Effector memory CD4-positive, alpha-beta T cell (primary cell): ENCODE data around the gene CIC.
A peak's percentile ranks its signal among the peaks of the same experiment; 100 is the strongest.

Experiments used
- DNase-seq, 3 donors: peaks; one replicate each; pipeline ENCODE4 v3.0.0-alpha.2; 2020
- H3K27ac ChIP-seq: 2 replicates; pipeline ENCODE4 v1.7.0; 2013; ENCODE audit warnings: mild to moderate bottlenecking, low read length, moderate library complexity; ENCODE audit not compliant: insufficient read depth, poor library complexity, severe bottlenecking
- H3K27me3 ChIP-seq: replicated peaks from 2 replicates; pipeline ENCODE4 v1.7.0; 2013; ENCODE audit warnings: mild to moderate bottlenecking, low read length; ENCODE audit not compliant: insufficient read depth, control insufficient read depth, poor library complexity, severe bottlenecking
- H3K36me3 ChIP-seq: 2 replicates; pipeline ENCODE4 v1.7.0; 2013; ENCODE audit warnings: mild to moderate bottlenecking, low read length, moderate library complexity; ENCODE audit not compliant: control insufficient read depth, insufficient read depth
- H3K4me1 ChIP-seq: 2 replicates; pipeline ENCODE4 v1.7.0; 2013; ENCODE audit warnings: low read length, mild to moderate bottlenecking; ENCODE audit not compliant: control insufficient read depth, insufficient read depth, poor library complexity, severe bottlenecking
- H3K4me3 ChIP-seq: 2 replicates; pipeline ENCODE4 v1.7.0; 2013; ENCODE audit warnings: low read length, low read depth, mild to moderate bottlenecking; ENCODE audit not compliant: insufficient read depth, poor library complexity, severe bottlenecking
- H3K9me3 ChIP-seq: 2 replicates; pipeline ENCODE4 v1.7.0; 2013; ENCODE audit warnings: mild to moderate bottlenecking, low read length, moderate library complexity; ENCODE audit not compliant: control insufficient read depth
- total RNA-seq, 3 donors: gene quantifications; one replicate each; lab custom pipeline; 2026; lab: John Stamatoyannopoulos, UW

Gene CIC
- total RNA-seq = 155 to 187 (median 157) reads per million in 3 donors

DNA sequence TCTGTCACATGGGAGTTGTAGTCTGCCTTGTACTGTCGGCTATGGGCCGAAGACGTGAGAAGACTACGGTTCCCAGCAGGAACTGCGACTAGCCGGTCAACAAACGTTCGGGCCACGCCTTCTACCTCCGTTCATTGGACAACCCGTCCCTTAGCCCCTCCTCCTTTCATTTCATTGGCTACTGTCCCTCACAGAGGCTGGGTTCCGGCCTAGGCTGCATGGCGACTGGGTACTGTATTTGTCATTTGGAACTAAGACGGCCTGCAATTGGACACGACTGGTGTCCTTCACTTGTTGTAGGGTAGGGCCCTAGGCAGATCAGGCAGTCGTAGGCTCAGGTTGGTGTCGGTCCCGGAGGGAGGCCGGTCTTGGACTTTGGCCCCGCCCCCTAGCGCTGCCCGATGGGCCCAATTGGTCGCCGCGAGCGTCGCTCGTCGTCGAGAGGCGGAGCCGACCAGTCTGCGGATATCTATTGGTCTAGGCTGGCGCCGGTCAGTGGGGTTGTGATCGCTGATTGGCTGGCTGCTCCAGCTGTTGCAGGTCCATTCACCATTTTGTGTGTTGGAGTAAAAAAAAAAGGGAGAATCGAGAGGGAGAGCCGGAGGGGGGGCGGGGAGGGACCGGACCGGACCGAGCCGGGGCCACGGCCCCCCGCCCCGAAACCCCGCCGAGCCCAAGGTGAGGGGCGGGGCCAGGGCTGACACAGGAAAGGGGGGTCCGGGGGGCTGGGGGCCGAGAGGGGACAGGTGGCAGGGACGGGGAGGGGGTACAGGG, at the start of gene CIC:
Gene CIC, plus strand, starts transcription at position 549 of the 774 bp plus-strand sequence. CDS start 2,532 bp downstream, outside the sequence.
- H3K36me3 ChIP-seq = peaks cover 22% of the 10 kb centered on the region
- DNase-seq = peak; percentile 99
- peaks cover 26% of the 10 kb centered on the region for H3K4me1 ChIP-seq
- H3K27ac ChIP-seq = peak within 1 kb of the TSS; percentile 99
- no peaks in the 10 kb centered on the region for H3K9me3 ChIP-seq
- H3K27me3 ChIP-seq = no peaks in the 10 kb centered on the region
- peak within 1 kb of the TSS; percentile 63 for H3K4me3 ChIP-seq

DNA sequence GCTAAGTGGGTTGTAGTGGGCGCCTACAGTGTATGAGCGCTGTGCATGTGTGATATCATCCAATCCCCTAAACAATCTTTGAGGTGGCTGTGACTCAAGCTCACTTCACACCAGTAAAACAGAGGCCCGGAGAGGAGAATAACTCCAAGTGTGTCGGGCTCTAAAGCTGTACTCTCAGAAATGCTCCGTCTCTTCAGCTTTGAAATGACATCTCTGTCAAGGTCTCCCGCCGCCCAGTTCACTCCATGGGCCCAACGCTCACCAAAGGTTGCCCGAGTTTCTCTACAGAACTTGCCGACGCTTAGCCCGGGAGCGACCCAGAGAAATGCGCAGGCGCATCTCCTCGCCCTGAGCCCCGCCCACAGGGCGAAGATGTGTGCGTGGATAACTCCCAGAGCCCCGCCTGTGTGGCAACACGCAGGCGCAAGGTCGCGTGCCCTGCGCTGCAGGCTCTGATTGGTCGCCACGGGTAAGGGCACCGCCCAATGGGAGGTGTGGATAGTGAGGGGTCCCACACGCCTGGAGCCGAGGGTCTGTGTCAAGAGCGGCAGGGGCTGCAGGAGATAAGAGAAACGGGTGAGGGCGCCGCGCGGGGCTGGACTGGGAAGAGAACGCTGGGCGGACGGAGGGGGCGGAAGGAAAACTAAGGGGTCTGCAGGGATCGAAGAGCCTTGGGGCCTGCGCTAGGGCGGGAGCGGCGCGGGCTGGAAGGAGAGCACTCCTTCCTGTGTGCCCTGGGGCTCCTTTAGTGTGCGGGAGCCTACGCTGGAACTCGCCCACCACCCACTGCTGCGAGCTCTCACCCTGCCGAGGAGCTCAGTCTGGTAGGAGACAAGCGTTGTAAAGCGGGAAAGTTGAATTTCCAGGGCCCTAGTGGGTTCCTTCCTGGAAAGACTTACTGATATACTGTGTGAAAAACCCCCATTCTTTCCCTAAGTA, 49.0 kb upstream of the CIC start, which contains the start of gene ZNF526:
Gene ZNF526, plus strand, starts transcription at position 501 of the 939 bp plus-strand sequence. CDS start 4,092 bp downstream, outside the sequence.
- peaks cover 10% of the 10 kb centered on the region for H3K36me3 ChIP-seq
- H3K27me3 ChIP-seq = no peaks in the 10 kb centered on the region
- H3K27ac ChIP-seq = peak within 1 kb of the TSS; percentile 77
- DNase-seq = peak; percentile 93 to 97 (median 96)
- no peaks in the 10 kb centered on the region for H3K9me3 ChIP-seq
- peak within 1 kb of the TSS; percentile 75 for H3K4me3 ChIP-seq
- peaks cover 43% of the 10 kb centered on the region for H3K4me1 ChIP-seq

DNA sequence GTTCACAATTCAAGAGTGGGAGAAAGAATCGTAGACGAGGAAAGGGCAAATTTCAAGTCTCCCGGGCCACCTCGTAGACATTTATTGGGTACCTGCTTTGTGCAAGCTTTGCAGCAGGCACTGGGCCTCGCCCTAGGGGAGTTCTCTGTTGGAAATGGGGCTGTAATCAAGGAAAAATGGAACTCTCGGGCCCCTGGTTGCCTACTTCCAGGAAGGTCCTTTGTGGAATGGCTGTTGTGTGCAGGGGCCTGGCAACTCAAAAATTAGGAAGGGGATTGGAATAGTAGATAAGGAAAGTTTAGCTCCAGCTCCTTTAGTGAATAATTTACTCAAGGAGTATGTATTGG, 48.3 kb upstream of the CIC start:
- Histone ChIP-seq H3K4me1 (peaks cover 36% of the 10 kb centered on the region), H3K27me3 (no peaks in the 10 kb centered on the region)
- DNase-seq = no peak

GRCh38 chr19:42224940-42225717, 43.9 kb upstream of the CIC start:
- Histone ChIP-seq H3K9me3 (no peaks in the 10 kb centered on the region), H3K36me3 (peaks cover 37% of the 10 kb centered on the region), H3K4me3 (no peak overlapping the region), H3K4me1 (peaks cover 9% of the 10 kb centered on the region), H3K27me3 (no peaks in the 10 kb centered on the region), H3K27ac (no peak overlapping the region)
- no peak for DNase-seq

More for the DNA sequence above, 48.3 kb upstream of the CIC start:
- H3K36me3 ChIP-seq = peaks cover 16% of the 10 kb centered on the region
- no peaks in the 10 kb centered on the region for H3K9me3 ChIP-seq
- peak overlapping the region; percentile 75 for H3K4me3 ChIP-seq
- H3K27ac ChIP-seq = peak overlapping the region; percentile 77

- Histone ChIP-seq H3K4me1 (peaks cover 4% of the 10 kb centered on the region), H3K4me3 (no peak overlapping the region), H3K9me3 (no peaks in the 10 kb centered on the region), H3K36me3 (peaks cover 44% of the 10 kb centered on the region), H3K27me3 (no peaks in the 10 kb centered on the region), H3K27ac (no peak overlapping the region)
- no peak for DNase-seq
Measured at GRCh38 chr19:42225718-42226292, 43.2 kb upstream of the CIC start.

- no peak overlapping the region for H3K4me3 ChIP-seq
- peaks cover 51% of the 10 kb centered on the region for H3K36me3 ChIP-seq
- H3K27me3 ChIP-seq = no peaks in the 10 kb centered on the region
- DNase-seq = no peak
- H3K9me3 ChIP-seq = no peaks in the 10 kb centered on the region
- H3K27ac ChIP-seq = no peak overlapping the region
- no peaks in the 10 kb centered on the region for H3K4me1 ChIP-seq
Measured at GRCh38 chr19:42226886-42227285, 42.2 kb upstream of the CIC start.

GRCh38 chr19:42228641-42229040, 40.4 kb upstream of the CIC start:
- Histone ChIP-seq H3K4me1 (no peaks in the 10 kb centered on the region), H3K4me3 (no peak overlapping the region), H3K27me3 (no peaks in the 10 kb centered on the region), H3K27ac (no peak overlapping the region), H3K9me3 (no peaks in the 10 kb centered on the region), H3K36me3 (peaks cover 68% of the 10 kb centered on the region)
- DNase-seq = no peak

DNA sequence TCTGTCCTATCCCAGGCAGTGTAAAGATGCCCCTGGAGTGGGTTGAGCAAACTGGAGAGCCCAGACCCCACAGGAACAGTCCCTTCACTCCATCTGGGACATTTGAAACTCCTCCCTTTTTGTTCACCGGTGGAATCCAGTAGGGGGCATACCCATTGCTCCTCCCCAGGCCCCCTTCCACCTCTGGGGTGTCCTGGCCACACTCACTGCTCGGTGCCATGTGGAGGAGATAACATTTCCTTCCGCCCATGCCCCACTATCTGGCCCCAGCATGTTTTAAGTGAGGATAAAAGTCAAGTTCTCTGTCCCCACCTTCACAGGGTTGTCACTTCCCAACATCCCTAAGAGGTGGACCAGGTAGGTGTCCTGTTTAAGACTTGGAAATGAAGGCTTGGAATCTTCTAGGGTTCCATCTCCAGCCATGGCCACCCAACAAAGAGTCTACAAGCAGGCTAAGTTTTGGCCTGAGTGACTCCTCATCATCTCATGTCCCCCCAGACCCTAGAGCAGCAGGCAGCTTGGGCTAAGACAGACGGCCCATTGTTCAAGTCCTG, 39.7 kb upstream of the CIC start:
- no peaks in the 10 kb centered on the region for H3K4me1 ChIP-seq
- H3K36me3 ChIP-seq = peaks cover 73% of the 10 kb centered on the region
- no peak overlapping the region for H3K4me3 ChIP-seq
- H3K9me3 ChIP-seq = no peaks in the 10 kb centered on the region
- no peaks in the 10 kb centered on the region for H3K27me3 ChIP-seq
- DNase-seq = no peak
- H3K27ac ChIP-seq = no peak overlapping the region

- DNase-seq = no peak
- Histone ChIP-seq H3K4me3 (no peak overlapping the region), H3K36me3 (peaks cover 73% of the 10 kb centered on the region), H3K4me1 (no peaks in the 10 kb centered on the region), H3K27ac (no peak overlapping the region), H3K9me3 (no peaks in the 10 kb centered on the region), H3K27me3 (no peaks in the 10 kb centered on the region)
Measured at GRCh38 chr19:42229855-42230351, 39.1 kb upstream of the CIC start.
